Neural cell (in vitro differentiated cells): ENCODE data around the gene GRID1. TPM values are rescaled to one million over a fixed set of nuclear protein-coding genes. Genes with fewer than 3 reads are reported as not detected.

ENCODE experiments used
- H2AFZ ChIP-seq: fragments of 200-600, 300-800 bp; sonication (generic), shearing (Covaris generic); 2 replicates; pipeline ENCODE4 v1.6.0; 2014; ENCODE audit warnings: low read depth, mild to moderate bottlenecking, antibody characterized with exemption, low read length, moderate library complexity
- H3F3A ChIP-seq: fragments of 200-600 bp; shearing (Covaris generic); 2 replicates; pipeline ENCODE4 v1.6.1; 2016; ENCODE audit warnings: mild to moderate bottlenecking, moderate library complexity, mixed read lengths, antibody characterized with exemption, low read length; ENCODE audit not compliant: insufficient read depth, poor library complexity, severe bottlenecking
- H3K27ac ChIP-seq: fragments of 200-600, 300-800 bp; sonication (generic), shearing (Covaris generic); 2 replicates; pipeline ENCODE4 v1.5.1; 2014; ENCODE audit warnings: mild to moderate bottlenecking, low read length, moderate library complexity
- H3K27me3 ChIP-seq: fragments of 300-800, 200-600 bp; sonication (generic), shearing (Covaris generic); 2 replicates; pipeline ENCODE4 v1.6.0; 2014; ENCODE audit warnings: mild to moderate bottlenecking, low read depth, low read length, moderate library complexity; ENCODE audit not compliant: insufficient read depth
- H3K36me3 ChIP-seq: fragments of 300-800, 200-600 bp; sonication (generic), shearing (Covaris generic); 2 replicates; pipeline ENCODE4 v1.5.1; 2014; ENCODE audit warnings: mild to moderate bottlenecking, antibody characterized with exemption, low read length, moderate library complexity; ENCODE audit not compliant: insufficient read depth
- H3K4me2 ChIP-seq: fragments of 300-800, 200-600 bp; sonication (generic), shearing (Covaris generic); 2 replicates; pipeline ENCODE4 v1.6.0; 2014; ENCODE audit warnings: mild to moderate bottlenecking, low read length
- H3K4me3 ChIP-seq: fragments of 300-800, 200-600 bp; sonication (generic), shearing (Covaris generic); 2 replicates; pipeline ENCODE4 v1.5.1; 2014; ENCODE audit warnings: mild to moderate bottlenecking, low read length, moderate library complexity
- H3K79me2 ChIP-seq: fragments of 200-600 bp; shearing (Covaris generic); replicated peaks from 2 replicates; pipeline ENCODE4 v1.6.0; 2014; ENCODE audit warnings: mild to moderate bottlenecking, low read length, moderate library complexity; ENCODE audit not compliant: insufficient read depth
- H3K9ac ChIP-seq: fragments of 300-800, 200-600 bp; sonication (generic), shearing (Covaris generic); 2 replicates; pipeline ENCODE4 v1.6.1; 2016; ENCODE audit warnings: mild to moderate bottlenecking, low read length, mixed read lengths
- H3K9me2 ChIP-seq: fragments of 200-600 bp; shearing (Covaris generic); 2 replicates; pipeline ENCODE4 v1.6.1; 2016; ENCODE audit warnings: mild to moderate bottlenecking, low read length, mixed read lengths; ENCODE audit not compliant: insufficient read depth
- H3K9me3 ChIP-seq: fragments of 200-600, 300-800 bp; sonication (generic), shearing (Covaris generic); 2 replicates; pipeline ENCODE4 v1.6.1; 2016; ENCODE audit warnings: mild to moderate bottlenecking, mixed run types, low read length, moderate library complexity, mixed read lengths
- H4K20me1 ChIP-seq: fragments of 200-600 bp; shearing (Covaris generic); 2 replicates; pipeline ENCODE4 v1.6.1; 2016; ENCODE audit warnings: mild to moderate bottlenecking, mixed run types; ENCODE audit not compliant: insufficient read depth
- CTCF ChIP-seq: fragments of 450-650 bp; IDR thresholded peaks from 2 replicates; pipeline ENCODE4 v1.5.1; 2014; ENCODE audit warnings: antibody characterized with exemption, mild to moderate bottlenecking, moderate library complexity; ENCODE audit not compliant: poor library complexity, severe bottlenecking
- EP300 ChIP-seq: fragments of 450-650 bp; conservative IDR thresholded peaks from 2 replicates; pipeline ENCODE4 v1.6.1; 2014; ENCODE audit warnings: antibody characterized with exemption, mild to moderate bottlenecking, moderate library complexity; ENCODE audit not compliant: poor library complexity, severe bottlenecking
- EZH2 ChIP-seq: fragments of 200-600, 300-800 bp; shearing (Covaris generic), sonication (generic); IDR thresholded peaks from 2 replicates; pipeline ENCODE4 v1.6.1; 2014; ENCODE audit warnings: antibody characterized with exemption, low read length, borderline replicate concordance, mild to moderate bottlenecking; ENCODE audit not compliant: insufficient read depth, poor library complexity, severe bottlenecking
- MXI1 ChIP-seq: fragments of 450-650 bp; conservative IDR thresholded peaks from 2 replicates; pipeline ENCODE4 v1.6.1; 2014; ENCODE audit warnings: antibody characterized with exemption, mild to moderate bottlenecking; ENCODE audit not compliant: poor library complexity, severe bottlenecking
- POLR2AphosphoS5 ChIP-seq: IDR thresholded peaks from 2 replicates; pipeline ENCODE4 v1.6.1; 2012
- RAD21 ChIP-seq: fragments of 450-650 bp; conservative IDR thresholded peaks from 2 replicates; pipeline ENCODE4 v1.6.1; 2014; ENCODE audit warnings: antibody characterized with exemption, mild to moderate bottlenecking, moderate library complexity
- REST ChIP-seq: IDR thresholded peaks from 2 replicates; pipeline ENCODE4 v1.6.1; 2012; ENCODE audit warnings: borderline replicate concordance
- SMC3 ChIP-seq: fragments of 450-650 bp; conservative IDR thresholded peaks from 2 replicates; pipeline ENCODE4 v1.6.1; 2014; ENCODE audit warnings: antibody characterized with exemption, mild to moderate bottlenecking, moderate library complexity; ENCODE audit not compliant: poor library complexity
- TAF1 ChIP-seq: IDR thresholded peaks from 2 replicates; pipeline ENCODE4 v1.6.1; 2012; ENCODE audit warnings: low read depth
- polyA plus RNA-seq: library from polyadenylated mRNA; depleted of rRNA; stranded (reverse); fragments of >200 nt; gene quantifications from 2 replicates; pipeline ENCODE4 v1.2.3, GENCODE V29; 2014

Gene GRID1
- polyA plus RNA-seq, 1 donor from 2014 or later = 7.3 TPM

- H3K27me3 ChIP-seq = no peaks in the 10 kb centered on the region
- H3F3A ChIP-seq = no peaks in the 10 kb centered on the region
- H3K79me2 ChIP-seq = no peaks in the 10 kb centered on the region
- H2AFZ ChIP-seq = no peak overlapping the region
- H3K4me2 ChIP-seq = no peak overlapping the region
- H3K36me3 ChIP-seq = no peaks in the 10 kb centered on the region
- no peak overlapping the region for H3K4me3 ChIP-seq
- no peak for TF ChIP-seq MXI1
- no peak for TF ChIP-seq EZH2
- TF ChIP-seq TAF1 = no peak
- no peak for TF ChIP-seq SMC3
- TF ChIP-seq EP300 = no peak
- H3K27ac ChIP-seq = no peak overlapping the region
- H3K9me2 ChIP-seq = no peaks in the 10 kb centered on the region
- no peak overlapping the region for H3K9ac ChIP-seq
- H3K9me3 ChIP-seq = no peaks in the 10 kb centered on the region
- H4K20me1 ChIP-seq = no peaks in the 10 kb centered on the region
These were observed 701.5 kb downstream of the GRID1 start for GRCh38 chr10:85665078-85665477.

GRCh38 chr10:85661123-85661522 is 705.5 kb downstream of the GRID1 start:
- Histone ChIP-seq H3K9me3 (no peaks in the 10 kb centered on the region), H3K4me3 (no peak overlapping the region), H3K27ac (no peak overlapping the region), H2AFZ (no peak overlapping the region), H3K4me2 (no peak overlapping the region), H3K9me2 (no peaks in the 10 kb centered on the region), H3F3A (no peaks in the 10 kb centered on the region), H3K27me3 (no peaks in the 10 kb centered on the region), H3K36me3 (no peaks in the 10 kb centered on the region), H3K9ac (no peak overlapping the region), H4K20me1 (no peaks in the 10 kb centered on the region), H3K79me2 (no peaks in the 10 kb centered on the region)
- no peak for TF ChIP-seq EP300
- no peak for TF ChIP-seq RAD21
- no peak for TF ChIP-seq REST
- TF ChIP-seq POLR2AphosphoS5 = no peak
- TF ChIP-seq TAF1 = no peak
- TF ChIP-seq MXI1 = no peak
- no peak for TF ChIP-seq EZH2
- no peak for TF ChIP-seq SMC3
- TF ChIP-seq CTCF = no peak
